NK-92 treated with Interleukin-12 subunit alpha and Interleukin-12 subunit beta, amount 100 ng/mL, for 24 hours (cell line): ENCODE data around the gene PCDH12.
"Not testable (repeated sequence)": the region's sequence is repeated elsewhere in the genome, so short reads cannot be mapped to it uniquely, and the experiment has no call there.

ENCODE experiments used
- DNase-seq: peaks from one replicate; lab custom pipeline; 2025; lab: John Stamatoyannopoulos, UW

Gene PCDH12

GRCh38 chr5:141940695-141941271 is 17.2 kb downstream of the PCDH12 start:
- DNase-seq, result no peak

GRCh38 chr5:141935538-141935937 is 22.5 kb downstream of the PCDH12 start:
- DNase-seq, result no peak

GRCh38 chr5:141934099-141934844 is 23.7 kb downstream of the PCDH12 start:
- DNase-seq, result no peak

- no peak for DNase-seq
Measured at GRCh38 chr5:141933151-141933550, 24.9 kb downstream of the PCDH12 start.

- no peak for DNase-seq
Measured at GRCh38 chr5:141931694-141932093, 26.3 kb downstream of the PCDH12 start.

- DNase-seq, result no peak
Measured at GRCh38 chr5:141929398-141930058, 28.5 kb downstream of the PCDH12 start.

- no peak for DNase-seq
Measured at GRCh38 chr5:141928051-141928450, 30.0 kb downstream of the PCDH12 start.

- DNase-seq, result no peak
Measured at GRCh38 chr5:141926434-141926833, 31.6 kb downstream of the PCDH12 start.

GRCh38 chr5:141923448-141924313 is 34.3 kb downstream of the PCDH12 start, which contains the start of gene DELE1:
DELE1 (plus strand) TSS chr5:141923871; CDS start chr5:141923942, 71 bp downstream.
- peak; percentile 87 for DNase-seq

GRCh38 chr5:141922827-141923447 is 35.1 kb downstream of the PCDH12 start:
- DNase-seq, result not testable (repeated sequence)

GRCh38 chr5:141920771-141921170 is 37.2 kb downstream of the PCDH12 start:
- no peak for DNase-seq

- no peak for DNase-seq
Measured at GRCh38 chr5:141919218-141920119, 38.5 kb downstream of the PCDH12 start.

- DNase-seq, result no peak
Measured at GRCh38 chr5:141917760-141918159, 40.2 kb downstream of the PCDH12 start.

- DNase-seq, result no peak
Measured at GRCh38 chr5:141916522-141916921, 41.5 kb downstream of the PCDH12 start.

- no peak for DNase-seq
Measured at GRCh38 chr5:141915881-141916336, 42.1 kb downstream of the PCDH12 start.

- DNase-seq, result no peak
Measured at GRCh38 chr5:141914797-141915196, 43.2 kb downstream of the PCDH12 start.

- DNase-seq, result no peak
Measured at GRCh38 chr5:141914199-141914743, 43.7 kb downstream of the PCDH12 start.

GRCh38 chr5:141913560-141914198 is 44.3 kb downstream of the PCDH12 start:
- no peak for DNase-seq

- DNase-seq, result no peak
Measured at GRCh38 chr5:141910271-141910673, 47.7 kb downstream of the PCDH12 start.

GRCh38 chr5:141909212-141909611 is 48.8 kb downstream of the PCDH12 start:
- DNase-seq, result no peak
